Measurements from ENCODE around the gene HNRNPUL1. TPM values are rescaled to one million over a fixed set of nuclear protein-coding genes. Genes with fewer than 3 reads are reported as not detected.
A peak's percentile ranks its signal among the peaks of the same experiment; 100 is the strongest.

Gene HNRNPUL1
- total RNA-seq, 2 experiments from 2014 or later, result 255 to 259 TPM

DNA sequence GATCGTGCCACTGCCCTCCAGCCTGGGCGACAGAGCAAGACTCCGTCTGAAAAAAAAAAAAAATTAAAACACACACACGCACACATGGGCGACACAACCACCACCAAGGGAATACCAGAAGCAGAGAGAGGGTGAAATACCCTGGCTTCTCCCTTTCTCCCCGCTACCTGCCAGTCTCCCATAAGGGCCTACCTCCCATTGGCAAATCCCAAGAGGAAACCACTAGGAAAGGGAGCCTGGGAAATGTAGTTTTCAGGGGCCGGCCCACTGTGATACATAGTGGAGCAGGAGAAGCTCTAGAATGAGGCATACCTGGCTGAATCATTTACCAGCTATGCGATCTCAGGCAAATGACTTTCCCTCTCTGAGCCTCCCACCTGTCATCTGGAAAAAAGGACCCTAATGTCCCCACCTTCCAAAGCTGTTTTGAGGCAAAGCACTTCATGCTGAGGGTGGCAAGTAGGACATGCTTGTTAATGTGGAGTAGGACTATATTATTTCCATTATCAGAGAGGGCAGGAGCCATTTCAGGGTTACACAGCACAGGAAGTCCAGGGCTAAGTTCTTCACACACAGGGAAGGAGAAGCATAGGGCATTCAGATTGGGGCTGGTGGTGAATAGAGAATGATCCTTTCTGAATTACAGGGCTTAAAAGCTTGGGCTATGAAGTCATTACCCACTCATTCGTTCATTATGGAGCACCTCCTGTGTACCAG is 14.3 kb upstream of the HNRNPUL1 start:
- Mint-ChIP-seq H3K9me3 (no peaks in the 10 kb centered on the region), H3K4me1 (no peaks in the 10 kb centered on the region), H3K4me3 (no peak overlapping the region), H3K27me3 (peaks cover 20% of the 10 kb centered on the region), H3K36me3 (no peaks in the 10 kb centered on the region), H3K27ac (no peak overlapping the region)
- DNase-seq, result no peak

DNA sequence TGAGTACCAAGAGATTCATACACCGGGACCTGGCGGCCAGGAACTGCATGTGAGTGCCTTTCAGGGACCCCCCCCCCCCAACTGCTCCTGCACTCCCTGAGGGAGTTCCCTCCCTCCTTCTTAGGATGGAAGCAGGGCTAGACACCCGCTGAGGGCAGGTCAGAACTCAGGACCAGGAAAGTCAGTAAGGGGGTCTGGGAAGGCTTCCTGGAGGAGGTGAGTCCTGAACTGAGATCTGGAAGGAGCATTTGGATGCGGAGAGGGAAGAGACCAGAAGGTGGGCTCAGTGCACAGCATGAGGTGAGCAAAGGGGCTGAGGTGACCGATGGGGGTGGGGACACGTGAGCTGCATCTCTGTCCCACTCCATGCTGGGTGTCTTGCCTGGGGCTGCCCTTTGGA is 10.5 kb upstream of the HNRNPUL1 start:
- peaks cover 20% of the 10 kb centered on the region for H3K27me3 Mint-ChIP-seq
- H3K9me3 Mint-ChIP-seq, result no peaks in the 10 kb centered on the region
- no peaks in the 10 kb centered on the region for H3K4me1 Mint-ChIP-seq
- H3K27ac Mint-ChIP-seq, result no peak overlapping the region
- DNase-seq, result no peak
- H3K4me3 Mint-ChIP-seq, result no peak overlapping the region
- no peaks in the 10 kb centered on the region for H3K36me3 Mint-ChIP-seq

DNA sequence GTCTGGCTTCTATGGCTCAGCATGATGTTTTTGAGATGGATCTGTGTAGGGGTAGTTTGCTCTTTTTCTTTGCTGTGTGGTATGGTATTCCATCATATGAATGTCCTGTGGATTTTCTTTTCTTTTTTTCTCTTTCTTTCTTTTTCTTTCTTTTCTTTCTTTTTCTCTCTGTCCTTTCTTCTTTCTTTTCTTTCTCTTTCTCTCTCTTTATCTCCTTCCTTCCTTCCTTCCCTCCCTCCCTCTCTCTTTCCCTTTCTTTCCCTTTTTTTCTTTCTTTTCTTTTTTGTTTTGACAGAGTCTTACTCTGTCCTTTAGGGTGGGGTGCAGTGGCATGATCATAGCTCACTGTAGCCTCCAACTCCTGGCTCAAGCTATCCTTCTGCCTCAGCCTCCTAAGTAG is 9.0 kb upstream of the HNRNPUL1 start:
- Mint-ChIP-seq H3K4me3 (no peak overlapping the region), H3K9me3 (no peaks in the 10 kb centered on the region), H3K27ac (no peak overlapping the region)

DNA sequence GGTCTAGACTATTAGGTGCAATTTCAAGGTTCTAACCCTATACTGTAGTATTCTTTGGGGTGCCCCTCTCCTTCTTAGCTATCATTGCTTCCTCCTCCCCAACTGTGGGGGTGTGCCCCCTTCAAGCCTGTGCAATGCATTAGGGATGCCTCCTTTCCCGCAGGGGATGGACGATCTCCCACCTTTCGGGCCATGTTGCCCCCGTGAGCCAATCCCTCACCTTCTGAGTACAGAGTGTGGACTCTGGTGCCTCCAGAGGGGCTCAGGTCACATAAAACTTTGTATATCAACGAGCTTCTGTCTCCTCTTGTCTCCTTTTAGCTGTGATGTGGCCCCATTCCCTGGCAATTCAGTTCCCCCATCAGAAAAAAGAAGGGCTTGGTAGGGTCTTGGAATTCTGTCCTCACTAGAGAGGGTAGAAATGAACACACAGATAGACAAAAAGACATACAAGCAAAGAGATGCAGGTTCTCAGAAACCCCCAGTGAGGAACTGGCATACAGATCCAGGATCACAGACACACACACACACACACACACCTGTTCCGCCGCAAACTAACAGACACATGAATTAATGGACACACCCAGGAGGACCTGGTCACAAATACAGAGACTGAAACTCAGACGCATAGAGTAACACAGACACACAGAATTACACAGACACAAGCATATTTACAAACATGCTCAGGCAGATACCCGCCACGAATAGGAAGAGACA is 2.5 kb upstream of the HNRNPUL1 start:
- H3K9me3 Mint-ChIP-seq, result no peaks in the 10 kb centered on the region
- H3K4me1 Mint-ChIP-seq, result peaks cover 32% of the 10 kb centered on the region
- no peaks in the 10 kb centered on the region for H3K27me3 Mint-ChIP-seq
- H3K27ac Mint-ChIP-seq, result peak overlapping the region; percentile 100
- peaks cover 18% of the 10 kb centered on the region for H3K36me3 Mint-ChIP-seq
- no peak for DNase-seq
- H3K4me3 Mint-ChIP-seq, result peak overlapping the region; percentile 94

More for the DNA sequence above, 9.0 kb upstream of the HNRNPUL1 start:
- H3K27me3 Mint-ChIP-seq, result peaks cover 20% of the 10 kb centered on the region
- no peaks in the 10 kb centered on the region for H3K36me3 Mint-ChIP-seq
- no peaks in the 10 kb centered on the region for H3K4me1 Mint-ChIP-seq
- DNase-seq, result no peak

DNA sequence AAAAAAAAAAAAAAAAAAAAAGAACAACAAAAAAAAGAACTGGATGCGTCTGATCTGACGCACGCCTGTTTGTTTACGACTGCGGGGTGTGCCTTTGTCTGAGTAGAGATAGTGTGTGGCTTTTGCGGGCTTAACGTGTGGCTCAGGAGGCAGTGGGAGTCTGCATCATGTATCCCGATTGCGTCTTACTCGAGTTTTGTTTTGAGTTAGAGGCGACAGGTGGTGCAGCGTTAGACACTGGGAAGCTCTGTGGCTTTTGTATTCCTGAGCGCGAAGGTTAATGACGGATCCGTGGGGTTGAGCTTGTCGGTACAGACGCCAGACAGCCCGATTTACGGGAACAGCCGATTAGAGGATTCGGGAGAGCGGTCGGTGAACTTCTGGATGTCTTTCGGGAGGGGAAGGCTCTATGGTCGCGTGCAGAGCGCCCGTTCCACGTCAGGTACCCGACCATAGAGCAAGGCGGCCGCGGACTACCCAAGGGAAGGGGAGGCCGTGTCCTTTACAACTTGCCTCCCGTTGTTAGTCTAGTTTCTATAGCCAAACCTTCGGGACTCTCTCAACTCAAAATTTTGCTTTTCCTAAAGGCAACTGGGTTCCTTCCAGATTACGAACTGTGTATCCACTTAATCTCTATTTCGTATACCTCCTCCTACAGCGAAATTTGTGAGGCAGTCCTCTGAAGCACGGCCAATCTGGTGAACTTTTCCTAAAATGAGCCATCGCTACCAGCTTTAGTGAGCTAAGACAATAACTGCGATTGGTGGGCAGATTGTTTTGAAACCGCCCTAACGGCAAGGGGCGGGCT is 926 bp upstream of the HNRNPUL1 start:
- H3K27ac Mint-ChIP-seq, result peak overlapping the region; percentile 100
- H3K36me3 Mint-ChIP-seq, result peaks cover 22% of the 10 kb centered on the region
- peaks cover 45% of the 10 kb centered on the region for H3K4me1 Mint-ChIP-seq
- peak overlapping the region; percentile 94 for H3K4me3 Mint-ChIP-seq
- no peaks in the 10 kb centered on the region for H3K9me3 Mint-ChIP-seq
- peak; percentile 85 for DNase-seq
- no peaks in the 10 kb centered on the region for H3K27me3 Mint-ChIP-seq

DNA sequence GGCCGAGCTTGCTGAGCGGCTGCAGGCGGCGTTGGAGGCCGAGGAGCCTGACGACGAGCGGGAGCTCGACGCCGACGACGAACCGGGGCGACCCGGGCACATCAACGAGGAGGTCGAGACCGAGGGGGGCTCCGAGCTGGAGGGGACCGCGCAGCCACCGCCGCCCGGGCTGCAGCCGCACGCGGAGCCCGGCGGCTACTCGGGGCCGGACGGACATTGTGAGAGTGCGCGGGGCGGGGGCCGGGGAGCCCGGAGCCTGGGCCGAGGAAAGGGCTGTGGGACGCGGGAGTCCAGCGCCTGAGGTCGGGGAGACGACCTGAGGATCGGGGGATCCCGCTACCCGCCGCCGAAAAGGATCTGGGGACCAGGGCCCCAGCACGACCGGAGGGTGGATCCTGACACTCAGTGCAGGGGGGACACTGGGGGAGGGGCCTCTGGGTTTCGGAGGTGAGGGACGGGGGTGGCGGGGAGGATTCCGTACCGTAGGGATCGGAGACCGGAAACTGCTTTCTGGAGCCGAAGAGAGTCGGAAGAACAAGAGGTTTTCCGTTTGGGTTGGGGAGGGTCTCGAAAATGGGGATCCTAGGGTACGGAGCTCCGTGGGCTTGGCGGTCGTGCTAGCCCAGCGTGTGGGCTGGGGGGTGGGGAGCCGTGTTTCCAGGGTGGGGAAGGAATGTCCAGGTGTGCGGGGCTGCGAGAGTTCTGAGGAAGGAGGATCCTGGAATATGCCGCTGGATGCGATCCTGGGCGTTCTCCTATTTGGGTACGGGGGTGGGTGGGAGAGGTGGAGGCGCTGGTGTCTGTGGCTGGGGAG is 616 bp downstream of the HNRNPUL1 start:
- Mint-ChIP-seq H3K4me3 (peak overlapping the region; percentile 94), H3K9me3 (no peaks in the 10 kb centered on the region), H3K27ac (peak overlapping the region; percentile 100), H3K4me1 (peaks cover 45% of the 10 kb centered on the region), H3K36me3 (peaks cover 25% of the 10 kb centered on the region), H3K27me3 (no peaks in the 10 kb centered on the region)
- peak; percentile 68 for DNase-seq

DNA sequence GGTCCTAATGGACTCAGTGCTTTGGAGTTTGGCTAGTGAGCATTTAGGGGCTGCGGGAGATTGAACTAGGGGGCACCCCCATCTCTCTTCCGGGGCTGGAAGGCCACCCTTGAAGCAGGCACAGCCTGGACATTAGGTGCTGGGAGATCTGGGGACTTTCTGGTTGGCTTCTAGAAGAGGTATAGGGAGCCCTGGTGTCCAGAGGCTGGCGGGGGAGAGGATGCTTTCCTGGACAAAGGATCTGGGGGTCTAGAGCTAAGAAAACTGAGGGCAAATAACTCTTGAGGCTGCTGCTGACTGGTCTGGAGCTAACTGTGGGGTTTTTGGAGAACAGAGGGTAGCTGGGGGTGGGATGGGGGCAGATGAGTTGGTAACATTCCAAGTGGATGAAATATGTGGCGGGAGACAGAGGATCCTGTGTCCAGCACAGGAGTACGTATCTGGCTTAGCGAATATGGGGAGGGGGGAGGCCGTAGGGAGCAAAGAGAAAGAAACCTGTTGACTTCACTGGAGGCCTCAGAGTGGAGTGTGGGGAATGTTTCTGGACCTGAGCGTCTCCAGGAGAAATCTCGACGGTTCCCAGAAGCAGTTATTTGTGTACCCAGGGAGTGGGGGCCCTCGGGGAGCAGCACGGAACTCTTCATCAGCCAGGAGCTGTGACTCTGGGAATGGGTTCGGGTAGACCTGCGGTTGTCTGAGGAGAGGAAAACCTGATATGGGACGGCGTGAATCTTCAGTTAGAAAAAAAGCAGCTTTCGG is 1.4 kb downstream of the HNRNPUL1 start:
- Mint-ChIP-seq H3K4me3 (peak overlapping the region; percentile 94), H3K27ac (peak overlapping the region; percentile 100), H3K27me3 (no peaks in the 10 kb centered on the region), H3K4me1 (peaks cover 45% of the 10 kb centered on the region), H3K9me3 (no peaks in the 10 kb centered on the region), H3K36me3 (peaks cover 25% of the 10 kb centered on the region)
- peak; percentile 7 for DNase-seq

DNA sequence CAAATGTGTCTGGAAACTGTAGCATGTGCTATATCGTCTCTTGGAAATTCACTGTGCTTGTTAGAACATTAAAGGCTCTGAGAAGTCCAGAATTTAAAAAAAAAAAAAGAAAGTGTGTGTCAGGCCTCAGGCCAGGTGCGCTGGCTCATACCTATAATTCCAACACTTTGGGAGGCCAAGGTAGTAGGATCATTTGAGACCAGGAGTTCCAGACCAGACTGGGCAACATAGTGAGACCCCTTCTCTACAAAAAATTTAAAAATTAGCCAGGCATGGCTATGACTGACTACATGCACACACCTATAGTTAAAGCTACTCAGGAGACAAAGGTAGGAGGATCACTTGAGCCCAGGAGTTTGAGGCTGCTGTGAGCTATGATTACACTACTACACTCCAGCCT is 4.9 kb downstream of the HNRNPUL1 start:
- Mint-ChIP-seq H3K4me1 (peaks cover 32% of the 10 kb centered on the region), H3K9me3 (no peaks in the 10 kb centered on the region), H3K4me3 (no peak overlapping the region), H3K27me3 (no peaks in the 10 kb centered on the region), H3K27ac (no peak overlapping the region), H3K36me3 (peaks cover 41% of the 10 kb centered on the region)
- DNase-seq, result no peak

DNA sequence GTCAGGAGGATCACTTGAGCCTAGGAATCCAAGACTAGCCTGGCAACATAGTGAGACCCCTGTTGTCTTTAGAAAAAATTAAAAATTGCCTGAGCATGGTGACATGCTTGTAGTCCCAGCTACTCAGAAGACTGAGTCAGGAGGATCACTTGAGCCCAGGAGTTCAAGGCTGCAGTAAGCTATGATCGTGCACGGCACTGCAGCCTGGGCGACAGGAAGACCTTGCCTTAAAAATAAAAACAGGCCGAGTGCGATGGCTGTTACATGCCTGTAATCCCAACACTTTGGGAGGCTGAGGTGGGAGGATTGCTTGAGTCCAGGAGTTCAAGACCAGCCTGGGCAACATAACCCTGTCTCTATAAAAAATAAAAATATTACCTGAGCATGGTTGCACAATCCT is 5.4 kb downstream of the HNRNPUL1 start:
- peaks cover 39% of the 10 kb centered on the region for H3K36me3 Mint-ChIP-seq
- H3K27me3 Mint-ChIP-seq, result no peaks in the 10 kb centered on the region
- no peak overlapping the region for H3K27ac Mint-ChIP-seq
- H3K4me3 Mint-ChIP-seq, result no peak overlapping the region
- DNase-seq, result no peak
- no peaks in the 10 kb centered on the region for H3K9me3 Mint-ChIP-seq
- H3K4me1 Mint-ChIP-seq, result peaks cover 31% of the 10 kb centered on the region

DNA sequence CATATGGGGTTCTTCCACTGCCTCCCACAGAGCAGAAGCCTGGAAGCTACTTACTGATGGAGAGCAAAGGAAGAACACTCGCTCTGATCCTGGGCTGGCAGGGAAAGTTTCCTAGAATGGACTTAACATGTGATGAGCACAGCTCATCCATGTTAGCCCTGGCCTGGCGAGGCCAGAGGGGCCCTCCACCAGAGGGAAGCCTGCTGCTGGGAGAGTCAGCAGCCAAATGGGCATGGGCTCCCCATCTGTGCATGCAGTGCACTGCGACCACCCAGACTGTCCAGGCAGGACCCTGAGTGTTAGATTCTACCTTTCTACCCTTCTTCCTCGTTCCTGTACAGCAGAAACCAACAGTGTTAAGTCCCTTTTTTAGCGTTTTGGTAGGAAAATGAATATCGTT is 8.9 kb downstream of the HNRNPUL1 start:
- peaks cover 6% of the 10 kb centered on the region for H3K4me1 Mint-ChIP-seq
- no peak for DNase-seq
- no peak overlapping the region for H3K4me3 Mint-ChIP-seq
- H3K9me3 Mint-ChIP-seq, result no peaks in the 10 kb centered on the region
- peaks cover 35% of the 10 kb centered on the region for H3K36me3 Mint-ChIP-seq
- H3K27ac Mint-ChIP-seq, result no peak overlapping the region
- H3K27me3 Mint-ChIP-seq, result no peaks in the 10 kb centered on the region

DNA sequence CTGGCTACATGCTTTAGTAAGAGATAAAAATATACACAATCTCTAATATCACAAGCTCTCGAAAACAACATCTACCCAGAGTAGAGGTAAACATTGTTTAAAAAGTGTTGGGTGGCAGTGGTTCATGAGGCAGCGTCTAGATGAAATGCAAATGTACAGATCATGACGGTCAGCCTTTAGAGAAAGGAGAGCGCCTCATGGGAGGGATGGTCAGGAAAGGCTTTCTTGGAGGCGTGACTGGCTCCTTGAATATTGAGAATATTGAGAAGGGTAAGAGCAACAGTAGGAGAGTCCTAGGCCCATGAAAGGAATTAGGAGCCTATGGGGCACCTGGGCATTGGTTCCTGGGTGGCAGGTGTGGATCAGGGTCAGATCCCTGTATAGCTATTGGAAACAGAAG is 10.6 kb downstream of the HNRNPUL1 start:
- DNase-seq, result no peak
- H3K27ac Mint-ChIP-seq, result peak overlapping the region; percentile 52
- H3K9me3 Mint-ChIP-seq, result no peaks in the 10 kb centered on the region
- peaks cover 35% of the 10 kb centered on the region for H3K36me3 Mint-ChIP-seq
- H3K27me3 Mint-ChIP-seq, result no peaks in the 10 kb centered on the region
- H3K4me1 Mint-ChIP-seq, result peaks cover 6% of the 10 kb centered on the region
- H3K4me3 Mint-ChIP-seq, result no peak overlapping the region

DNA sequence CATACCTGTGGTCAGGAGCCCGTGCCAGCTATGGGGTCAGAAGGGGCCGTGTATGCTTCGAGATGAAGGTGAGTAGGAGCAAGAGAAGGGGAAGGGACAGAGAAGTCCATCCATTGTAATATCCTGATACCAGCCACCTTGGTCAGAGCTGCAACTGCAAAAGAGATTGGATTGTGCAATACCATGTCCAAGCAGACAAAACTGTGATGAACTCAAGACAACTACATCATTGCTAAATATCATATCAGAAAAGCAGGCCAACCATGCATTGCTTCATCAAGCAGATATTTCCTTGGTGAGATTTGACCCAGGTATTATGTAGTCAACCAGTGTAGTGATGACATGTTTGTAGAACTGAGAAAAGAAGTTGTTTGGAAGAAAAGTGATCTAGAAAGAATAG is 12.1 kb downstream of the HNRNPUL1 start:
- Mint-ChIP-seq H3K27ac (no peak overlapping the region), H3K36me3 (peaks cover 38% of the 10 kb centered on the region), H3K9me3 (no peaks in the 10 kb centered on the region), H3K4me3 (no peak overlapping the region), H3K27me3 (no peaks in the 10 kb centered on the region), H3K4me1 (peaks cover 3% of the 10 kb centered on the region)
- DNase-seq, result no peak

DNA sequence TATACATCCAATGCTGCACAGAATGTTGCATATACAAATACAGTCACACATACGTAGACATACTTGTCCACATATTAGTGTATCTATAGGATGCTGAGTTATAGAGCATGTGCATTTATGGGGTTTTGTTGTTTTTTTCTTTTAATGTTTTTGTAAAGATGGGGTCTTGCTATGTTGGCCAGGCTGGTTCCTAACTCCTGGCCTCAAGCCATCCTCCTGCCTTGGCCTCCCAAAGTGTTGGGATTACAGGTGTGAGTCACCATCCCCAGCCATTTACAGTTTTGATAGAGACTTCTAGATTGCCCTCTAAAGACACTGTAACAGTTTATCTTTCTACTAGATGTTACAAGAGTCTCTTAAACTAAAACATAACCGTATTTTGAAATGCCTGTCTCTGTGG is 14.3 kb downstream of the HNRNPUL1 start:
- Mint-ChIP-seq H3K9me3 (no peaks in the 10 kb centered on the region), H3K27ac (no peak overlapping the region)

More for the DNA sequence above, 14.3 kb downstream of the HNRNPUL1 start:
- peaks cover 35% of the 10 kb centered on the region for H3K36me3 Mint-ChIP-seq
- no peak for DNase-seq
- no peaks in the 10 kb centered on the region for H3K27me3 Mint-ChIP-seq
- no peak overlapping the region for H3K4me3 Mint-ChIP-seq
- H3K4me1 Mint-ChIP-seq, result peaks cover 2% of the 10 kb centered on the region
